ENCODE data around the gene ROCK2. TPM values are rescaled to one million over a fixed set of nuclear protein-coding genes. Genes with fewer than 3 reads are reported as not detected.

ROCK2 gene
- total RNA-seq, 1 donor from 2014 or later, result 45.1 TPM

GRCh38 chr2:11389052-11389420 lies 44.6 kb upstream of the ROCK2 start:
- H3K9me3 Mint-ChIP-seq (ENCODE audit: unreplicated experiment), result no peaks in the 10 kb centered on the region
- H3K27me3 Mint-ChIP-seq (ENCODE audit: low read depth, unreplicated experiment), result no peaks in the 10 kb centered on the region
- H3K4me3 ChIP-seq (ENCODE audit: insufficient read depth, low read depth, low read length), result no peak overlapping the region
- H3K36me3 Mint-ChIP-seq (ENCODE audit: low read depth, unreplicated experiment), result no peaks in the 10 kb centered on the region
- H3K4me1 ChIP-seq (ENCODE audit: insufficient read depth, low read length), result peaks cover 37% of the 10 kb centered on the region
- no peak for DNase-seq (ENCODE audit: low read depth)
- H3K27ac Mint-ChIP-seq (ENCODE audit: unreplicated experiment), result no peak overlapping the region
- no peaks in the 10 kb centered on the region for H4K20me1 ChIP-seq (ENCODE audit: insufficient read depth, low read length)
- no peak overlapping the region for H3K4me3 Mint-ChIP-seq (ENCODE audit: unreplicated experiment)
- H3K27ac ChIP-seq (ENCODE audit: low read depth, low read length), result no peak overlapping the region
- H3K9ac ChIP-seq (ENCODE audit: low read length), result no peak overlapping the region
- FAIRE-seq, result no peak
- H3K9me3 ChIP-seq (ENCODE audit: insufficient read depth, low read depth, low read length), result no peaks in the 10 kb centered on the region
- no peaks in the 10 kb centered on the region for H3K27me3 ChIP-seq (ENCODE audit: insufficient read depth, low read length)
- no peaks in the 10 kb centered on the region for H3K36me3 ChIP-seq (ENCODE audit: insufficient read depth, low read length)
- H3K79me2 ChIP-seq (ENCODE audit: insufficient read depth, low read length), result no peaks in the 10 kb centered on the region
- peaks cover 47% of the 10 kb centered on the region for H3K4me1 Mint-ChIP-seq (ENCODE audit: low read depth, unreplicated experiment)
- H2AFZ ChIP-seq (ENCODE audit: low read depth, low read length), result no peak overlapping the region
- no peak overlapping the region for H3K4me2 ChIP-seq (ENCODE audit: low read length)
- TF ChIP-seq EZH2 (IDR thresholded peaks at IDR 0.05; ENCODE audit: insufficient read depth, low read length), result no peak
- TF ChIP-seq CTCF (IDR thresholded peaks at IDR 0.05; ENCODE audit: insufficient read depth, low read depth, low read length), result no peak

GRCh38 chr2:11388262-11389051 lies 44.0 kb upstream of the ROCK2 start:
- H3K27ac Mint-ChIP-seq (ENCODE audit: unreplicated experiment), result no peak overlapping the region
- H3K27ac ChIP-seq (ENCODE audit: low read depth, low read length), result no peak overlapping the region
- H3K9ac ChIP-seq (ENCODE audit: low read length), result no peak overlapping the region
- DNase-seq (ENCODE audit: low read depth) (no peak), FAIRE-seq (no peak)
- H2AFZ ChIP-seq (ENCODE audit: low read depth, low read length), result no peak overlapping the region
- H3K79me2 ChIP-seq (ENCODE audit: insufficient read depth, low read length), result no peaks in the 10 kb centered on the region
- TF ChIP-seq EZH2 (IDR thresholded peaks at IDR 0.05; ENCODE audit: insufficient read depth, low read length) (no peak), CTCF (IDR thresholded peaks at IDR 0.05; ENCODE audit: insufficient read depth, low read depth, low read length) (no peak)
- H4K20me1 ChIP-seq (ENCODE audit: insufficient read depth, low read length), result no peaks in the 10 kb centered on the region
- H3K27me3 Mint-ChIP-seq (ENCODE audit: low read depth, unreplicated experiment), result no peaks in the 10 kb centered on the region
- H3K4me2 ChIP-seq (ENCODE audit: low read length), result no peak overlapping the region
- no peak overlapping the region for H3K4me3 Mint-ChIP-seq (ENCODE audit: unreplicated experiment)
- H3K4me3 ChIP-seq (ENCODE audit: insufficient read depth, low read depth, low read length), result no peak overlapping the region
- H3K36me3 Mint-ChIP-seq (ENCODE audit: low read depth, unreplicated experiment), result no peaks in the 10 kb centered on the region
- H3K4me1 Mint-ChIP-seq (ENCODE audit: low read depth, unreplicated experiment), result peaks cover 41% of the 10 kb centered on the region
- no peaks in the 10 kb centered on the region for H3K36me3 ChIP-seq (ENCODE audit: insufficient read depth, low read length)
- no peaks in the 10 kb centered on the region for H3K9me3 Mint-ChIP-seq (ENCODE audit: unreplicated experiment)
- no peaks in the 10 kb centered on the region for H3K27me3 ChIP-seq (ENCODE audit: insufficient read depth, low read length)
- H3K4me1 ChIP-seq (ENCODE audit: insufficient read depth, low read length), result peaks cover 33% of the 10 kb centered on the region
- no peaks in the 10 kb centered on the region for H3K9me3 ChIP-seq (ENCODE audit: insufficient read depth, low read depth, low read length)

GRCh38 chr2:11387843-11388242 lies 43.4 kb upstream of the ROCK2 start:
- Histone ChIP-seq H3K4me1 (ENCODE audit: insufficient read depth, low read length) (peaks cover 28% of the 10 kb centered on the region), H3K27me3 (ENCODE audit: insufficient read depth, low read length) (no peaks in the 10 kb centered on the region), H4K20me1 (ENCODE audit: insufficient read depth, low read length) (no peaks in the 10 kb centered on the region), H3K4me2 (ENCODE audit: low read length) (no peak overlapping the region), H2AFZ (ENCODE audit: low read depth, low read length) (no peak overlapping the region), H3K36me3 (ENCODE audit: insufficient read depth, low read length) (no peaks in the 10 kb centered on the region), H3K27ac (ENCODE audit: low read depth, low read length) (no peak overlapping the region), H3K9me3 (ENCODE audit: insufficient read depth, low read depth, low read length) (no peaks in the 10 kb centered on the region), H3K4me3 (ENCODE audit: insufficient read depth, low read depth, low read length) (no peak overlapping the region), H3K79me2 (ENCODE audit: insufficient read depth, low read length) (no peaks in the 10 kb centered on the region), H3K9ac (ENCODE audit: low read length) (no peak overlapping the region)
- H3K36me3 Mint-ChIP-seq (ENCODE audit: low read depth, unreplicated experiment), result no peaks in the 10 kb centered on the region
- H3K4me1 Mint-ChIP-seq (ENCODE audit: low read depth, unreplicated experiment), result peaks cover 37% of the 10 kb centered on the region
- DNase-seq (ENCODE audit: low read depth) (no peak), FAIRE-seq (no peak)
- H3K27ac Mint-ChIP-seq (ENCODE audit: unreplicated experiment), result no peak overlapping the region
- TF ChIP-seq CTCF (IDR thresholded peaks at IDR 0.05; ENCODE audit: insufficient read depth, low read depth, low read length) (no peak), EZH2 (IDR thresholded peaks at IDR 0.05; ENCODE audit: insufficient read depth, low read length) (no peak)
- H3K4me3 Mint-ChIP-seq (ENCODE audit: unreplicated experiment), result no peak overlapping the region
- no peaks in the 10 kb centered on the region for H3K9me3 Mint-ChIP-seq (ENCODE audit: unreplicated experiment)
- no peaks in the 10 kb centered on the region for H3K27me3 Mint-ChIP-seq (ENCODE audit: low read depth, unreplicated experiment)
